ENCODE results near the gene TAGLN.
"Not testable (repeated sequence)": the region's sequence is repeated elsewhere in the genome, so short reads cannot be mapped to it uniquely, and the experiment has no call there.

Gene TAGLN

GRCh38 chr11:117204283-117205080 is 5.3 kb downstream of the TAGLN start:
- in situ Hi-C loops (cut with MboI; ENCODE audit: low sequenced_read_pairs, unreplicated experiment) = no loop called here

GRCh38 chr11:117205211-117205818 is 6.1 kb downstream of the TAGLN start:
- TF ChIP-seq, protein P1, sequence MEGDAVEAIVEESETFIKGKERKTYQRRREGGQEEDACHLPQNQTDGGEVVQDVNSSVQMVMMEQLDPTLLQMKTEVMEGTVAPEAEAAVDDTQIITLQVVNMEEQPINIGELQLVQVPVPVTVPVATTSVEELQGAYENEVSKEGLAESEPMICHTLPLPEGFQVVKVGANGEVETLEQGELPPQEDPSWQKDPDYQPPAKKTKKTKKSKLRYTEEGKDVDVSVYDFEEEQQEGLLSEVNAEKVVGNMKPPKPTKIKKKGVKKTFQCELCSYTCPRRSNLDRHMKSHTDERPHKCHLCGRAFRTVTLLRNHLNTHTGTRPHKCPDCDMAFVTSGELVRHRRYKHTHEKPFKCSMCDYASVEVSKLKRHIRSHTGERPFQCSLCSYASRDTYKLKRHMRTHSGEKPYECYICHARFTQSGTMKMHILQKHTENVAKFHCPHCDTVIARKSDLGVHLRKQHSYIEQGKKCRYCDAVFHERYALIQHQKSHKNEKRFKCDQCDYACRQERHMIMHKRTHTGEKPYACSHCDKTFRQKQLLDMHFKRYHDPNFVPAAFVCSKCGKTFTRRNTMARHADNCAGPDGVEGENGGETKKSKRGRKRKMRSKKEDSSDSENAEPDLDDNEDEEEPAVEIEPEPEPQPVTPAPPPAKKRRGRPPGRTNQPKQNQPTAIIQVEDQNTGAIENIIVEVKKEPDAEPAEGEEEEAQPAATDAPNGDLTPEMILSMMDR (IDR thresholded peaks at IDR 0.05; ENCODE audit: borderline replicate concordance, control extremely low read depth, extremely low read depth, insufficient read depth, missing control alignments) = no peak
- DNase-seq (ENCODE audit: low spot score) = peak; percentile 16
- in situ Hi-C loops (cut with MboI; ENCODE audit: low sequenced_read_pairs, unreplicated experiment) = no loop called here

More at GRCh38 chr11:117204283-117205080, 5.3 kb downstream of the TAGLN start:
- peak; percentile 13 for DNase-seq (ENCODE audit: low spot score)
- TF ChIP-seq, protein P1 (IDR thresholded peaks at IDR 0.05; ENCODE audit: borderline replicate concordance, control extremely low read depth, extremely low read depth, insufficient read depth, missing control alignments) = no peak

GRCh38 chr11:117206111-117206510 is 6.9 kb downstream of the TAGLN start:
- in situ Hi-C loops (cut with MboI; ENCODE audit: low sequenced_read_pairs, unreplicated experiment); DNase-seq (ENCODE audit: low spot score): not testable (repeated sequence)

- DNase-seq (ENCODE audit: low spot score); in situ Hi-C loops (cut with MboI; ENCODE audit: low sequenced_read_pairs, unreplicated experiment): not testable (repeated sequence)
Observed at GRCh38 chr11:117206859-117207258, 7.7 kb downstream of the TAGLN start.

- in situ Hi-C loops (cut with MboI; ENCODE audit: low sequenced_read_pairs, unreplicated experiment); DNase-seq (ENCODE audit: low spot score): not testable (repeated sequence)
Observed at GRCh38 chr11:117207481-117207880, 8.3 kb downstream of the TAGLN start.

- DNase-seq (ENCODE audit: low spot score); in situ Hi-C loops (cut with MboI; ENCODE audit: low sequenced_read_pairs, unreplicated experiment): not testable (repeated sequence)
Observed at GRCh38 chr11:117208710-117209109, 9.5 kb downstream of the TAGLN start.

- in situ Hi-C loops (cut with MboI; ENCODE audit: low sequenced_read_pairs, unreplicated experiment); DNase-seq (ENCODE audit: low spot score): not testable (repeated sequence)
Observed at GRCh38 chr11:117209351-117210125, 10.4 kb downstream of the TAGLN start.

DNA sequence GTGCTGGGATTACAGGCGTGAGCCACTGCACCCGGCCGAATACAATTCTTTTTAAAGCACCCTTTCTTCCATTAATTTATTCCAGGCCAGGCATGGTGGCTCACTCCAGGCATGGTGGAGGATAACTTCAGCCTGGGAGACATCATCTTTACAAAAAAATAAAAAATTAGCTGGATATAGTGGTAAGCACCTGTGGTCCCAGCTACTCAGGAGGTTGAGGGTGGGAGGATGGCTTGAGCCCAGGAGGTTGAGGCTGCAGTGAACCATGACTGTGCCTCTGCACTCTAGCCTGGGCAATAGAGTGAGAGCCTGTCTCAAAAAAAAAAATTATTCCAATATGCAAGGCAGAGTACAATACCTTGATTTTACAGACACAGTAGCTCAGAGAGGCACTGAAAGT is 11.4 kb downstream of the TAGLN start:
- in situ Hi-C loops (cut with MboI; ENCODE audit: low sequenced_read_pairs, unreplicated experiment) = no loop called here

More for the DNA sequence above, 11.4 kb downstream of the TAGLN start:
- DNase-seq (ENCODE audit: low spot score) = no peak
- TF ChIP-seq, protein P1 (IDR thresholded peaks at IDR 0.05; ENCODE audit: borderline replicate concordance, control extremely low read depth, extremely low read depth, insufficient read depth, missing control alignments) = no peak
